ENCODE data around the gene MEGF11. TPM values are rescaled to one million over a fixed set of nuclear protein-coding genes. Genes with fewer than 3 reads are reported as not detected.

Gene MEGF11
- total RNA-seq, 5 donors from 2014 or later (not counting 1 experiment from before 2014, with no cell fraction given), result 0.20 TPM; not detected in 4

- peaks cover 5 to 10% (median 8%) of the 10 kb centered on the region in 3 donors for H3K4me1 Mint-ChIP-seq
- no peak for ATAC-seq (replicated peaks in 1 of 4)
- no peak overlapping the region for H3K4me3 Mint-ChIP-seq
- WGBS (ENCODE audit: insufficient coverage), result no CpG with 5 or more reads among the region's 3 CpGs
- H3K27ac Mint-ChIP-seq, result no peak overlapping the region
- Histone ChIP-seq H3K4me1 (ENCODE audit: control insufficient read depth in 1 of 2, extremely low read depth in 1 of 2, insufficient read depth in 2 of 2, low read length in 2 of 2) (no peaks in the 10 kb centered on the region), H3K36me3 (ENCODE audit: control insufficient read depth in 2 of 2, extremely low read depth in 1 of 2, insufficient read depth in 1 of 2, low read length in 1 of 2) (peaks cover 8 to 47% of the 10 kb centered on the region in 2 donors), H3K27me3 (replicated peaks in 1 of 2; ENCODE audit: control insufficient read depth in 2 of 2, extremely low read depth in 1 of 2, insufficient read depth in 2 of 2, low read length in 1 of 2) (no peaks in the 10 kb centered on the region), H3K27ac (ENCODE audit: low read length) (no peak overlapping the region), H3K9me3 (no peaks in the 10 kb centered on the region), H3K4me3 (ENCODE audit: control insufficient read depth in 1 of 2, extremely low read depth in 1 of 2, low read length in 1 of 2) (no peak overlapping the region)
- ChIA-PET CTCF (no interaction called here), POLR2A (no interaction called here)
- peaks cover 60% of the 10 kb centered on the region for H3K36me3 Mint-ChIP-seq
- H3K9me3 Mint-ChIP-seq, result no peaks in the 10 kb centered on the region
- no peak for DNase-seq
- no peaks in the 10 kb centered on the region for H3K27me3 Mint-ChIP-seq
These were observed 351.7 kb downstream of the MEGF11 start for GRCh38 chr15:65901836-65902235.

GRCh38 chr15:65901336-65901735 lies 352.2 kb downstream of the MEGF11 start:
- H3K4me3 Mint-ChIP-seq, result no peak overlapping the region
- H3K27ac Mint-ChIP-seq, result no peak overlapping the region
- ChIA-PET CTCF (no interaction called here), POLR2A (no interaction called here)
- H3K4me1 Mint-ChIP-seq, result peaks cover 5 to 10% (median 8%) of the 10 kb centered on the region in 3 donors
- Histone ChIP-seq H3K4me3 (ENCODE audit: control insufficient read depth in 1 of 2, extremely low read depth in 1 of 2, low read length in 1 of 2) (no peak overlapping the region), H3K36me3 (ENCODE audit: control insufficient read depth in 2 of 2, extremely low read depth in 1 of 2, insufficient read depth in 1 of 2, low read length in 1 of 2) (peaks cover 8 to 42% of the 10 kb centered on the region in 2 donors), H3K4me1 (ENCODE audit: control insufficient read depth in 1 of 2, extremely low read depth in 1 of 2, insufficient read depth in 2 of 2, low read length in 2 of 2) (no peaks in the 10 kb centered on the region), H3K9me3 (no peaks in the 10 kb centered on the region), H3K27ac (ENCODE audit: low read length) (no peak overlapping the region), H3K27me3 (replicated peaks in 1 of 2; ENCODE audit: control insufficient read depth in 2 of 2, extremely low read depth in 1 of 2, insufficient read depth in 2 of 2, low read length in 1 of 2) (no peaks in the 10 kb centered on the region)
- 100% methylated on average over 1 of the region's 2 CpGs for WGBS (ENCODE audit: insufficient coverage)
- ATAC-seq (replicated peaks in 1 of 4), result no peak
- H3K27me3 Mint-ChIP-seq, result no peaks in the 10 kb centered on the region
- no peak for DNase-seq
- no peaks in the 10 kb centered on the region for H3K9me3 Mint-ChIP-seq
- H3K36me3 Mint-ChIP-seq, result peaks cover 60% of the 10 kb centered on the region

- peaks cover 5 to 10% (median 8%) of the 10 kb centered on the region in 3 donors for H3K4me1 Mint-ChIP-seq
- no peak overlapping the region for H3K4me3 Mint-ChIP-seq
- POLR2A ChIA-PET, result no interaction called here
- no peak overlapping the region for H3K27ac ChIP-seq (ENCODE audit: low read length)
- no peaks in the 10 kb centered on the region for H3K9me3 Mint-ChIP-seq
- no peaks in the 10 kb centered on the region for H3K4me1 ChIP-seq (ENCODE audit: control insufficient read depth in 1 of 2, extremely low read depth in 1 of 2, insufficient read depth in 2 of 2, low read length in 2 of 2)
- no peaks in the 10 kb centered on the region for H3K9me3 ChIP-seq
- no peaks in the 10 kb centered on the region for H3K27me3 Mint-ChIP-seq
- WGBS (ENCODE audit: insufficient coverage), result no CpG with 5 or more reads among the region's 3 CpGs
- H3K36me3 Mint-ChIP-seq, result peaks cover 61% of the 10 kb centered on the region
- H3K27me3 ChIP-seq (replicated peaks in 1 of 2; ENCODE audit: control insufficient read depth in 2 of 2, extremely low read depth in 1 of 2, insufficient read depth in 2 of 2, low read length in 1 of 2), result no peaks in the 10 kb centered on the region
- DNase-seq (no peak), ATAC-seq (replicated peaks in 1 of 4) (no peak)
- peaks cover 8 to 39% of the 10 kb centered on the region in 2 donors for H3K36me3 ChIP-seq (ENCODE audit: control insufficient read depth in 2 of 2, extremely low read depth in 1 of 2, insufficient read depth in 1 of 2, low read length in 1 of 2)
- no peak overlapping the region for H3K4me3 ChIP-seq (ENCODE audit: control insufficient read depth in 1 of 2, extremely low read depth in 1 of 2, low read length in 1 of 2)
- CTCF ChIA-PET, result no interaction called here
- no peak overlapping the region for H3K27ac Mint-ChIP-seq
These were observed 353.1 kb downstream of the MEGF11 start for GRCh38 chr15:65900488-65900887.

GRCh38 chr15:65896236-65896635 lies 357.3 kb downstream of the MEGF11 start:
- Histone ChIP-seq H3K9me3 (no peaks in the 10 kb centered on the region), H3K4me1 (ENCODE audit: control insufficient read depth in 1 of 2, extremely low read depth in 1 of 2, insufficient read depth in 2 of 2, low read length in 2 of 2) (no peaks in the 10 kb centered on the region), H3K27me3 (replicated peaks in 1 of 2; ENCODE audit: control insufficient read depth in 2 of 2, extremely low read depth in 1 of 2, insufficient read depth in 2 of 2, low read length in 1 of 2) (no peaks in the 10 kb centered on the region), H3K27ac (ENCODE audit: low read length) (no peak overlapping the region), H3K36me3 (ENCODE audit: control insufficient read depth in 2 of 2, extremely low read depth in 1 of 2, insufficient read depth in 1 of 2, low read length in 1 of 2) (peaks cover 8 to 35% of the 10 kb centered on the region in 2 donors), H3K4me3 (ENCODE audit: control insufficient read depth in 1 of 2, extremely low read depth in 1 of 2, low read length in 1 of 2) (no peak overlapping the region)
- CTCF ChIA-PET, result no interaction called here
- 83% methylated on average over 1 of the region's 2 CpGs for WGBS (ENCODE audit: insufficient coverage)
- ATAC-seq (replicated peaks in 1 of 4) (no peak), DNase-seq (no peak)
- Mint-ChIP-seq H3K9me3 (no peaks in the 10 kb centered on the region), H3K36me3 (peaks cover 51% of the 10 kb centered on the region), H3K27ac (no peak overlapping the region), H3K4me1 (peaks cover 0 to 10% (median 6%) of the 10 kb centered on the region in 3 donors), H3K27me3 (no peaks in the 10 kb centered on the region), H3K4me3 (no peak overlapping the region)
- POLR2A ChIA-PET, result no interaction called here

- Mint-ChIP-seq H3K27me3 (no peaks in the 10 kb centered on the region), H3K36me3 (peaks cover 45% of the 10 kb centered on the region), H3K4me3 (no peak overlapping the region), H3K27ac (no peak overlapping the region), H3K9me3 (no peaks in the 10 kb centered on the region), H3K4me1 (peaks cover 15 to 35% (median 32%) of the 10 kb centered on the region in 3 donors)
- Histone ChIP-seq H3K9me3 (no peaks in the 10 kb centered on the region), H3K27ac (ENCODE audit: low read length) (no peak overlapping the region), H3K4me3 (ENCODE audit: control insufficient read depth in 1 of 2, extremely low read depth in 1 of 2, low read length in 1 of 2) (no peak overlapping the region), H3K27me3 (replicated peaks in 1 of 2; ENCODE audit: control insufficient read depth in 2 of 2, extremely low read depth in 1 of 2, insufficient read depth in 2 of 2, low read length in 1 of 2) (no peaks in the 10 kb centered on the region), H3K36me3 (ENCODE audit: control insufficient read depth in 2 of 2, extremely low read depth in 1 of 2, insufficient read depth in 1 of 2, low read length in 1 of 2) (peaks cover 0 to 23% of the 10 kb centered on the region in 2 donors), H3K4me1 (ENCODE audit: control insufficient read depth in 1 of 2, extremely low read depth in 1 of 2, insufficient read depth in 2 of 2, low read length in 2 of 2) (peaks cover 3 to 15% of the 10 kb centered on the region in 2 experiments)
- DNase-seq (no peak), ATAC-seq (replicated peaks in 1 of 4) (no peak)
- POLR2A ChIA-PET, result no interaction called here
- WGBS (ENCODE audit: insufficient coverage), result no CpG with 5 or more reads among the region's 5 CpGs
- CTCF ChIA-PET, result no interaction called here
These were observed 360.5 kb downstream of the MEGF11 start for GRCh38 chr15:65893060-65893459.

- Histone ChIP-seq H3K9me3 (no peaks in the 10 kb centered on the region), H3K4me1 (ENCODE audit: control insufficient read depth in 1 of 2, extremely low read depth in 1 of 2, insufficient read depth in 2 of 2, low read length in 2 of 2) (peaks cover 13 to 39% of the 10 kb centered on the region in 2 experiments), H3K36me3 (ENCODE audit: control insufficient read depth in 2 of 2, extremely low read depth in 1 of 2, insufficient read depth in 1 of 2, low read length in 1 of 2) (peaks cover 0 to 22% of the 10 kb centered on the region in 2 donors), H3K27me3 (replicated peaks in 1 of 2; ENCODE audit: control insufficient read depth in 2 of 2, extremely low read depth in 1 of 2, insufficient read depth in 2 of 2, low read length in 1 of 2) (no peaks in the 10 kb centered on the region), H3K4me3 (ENCODE audit: control insufficient read depth in 1 of 2, extremely low read depth in 1 of 2, low read length in 1 of 2) (no peak overlapping the region), H3K27ac (ENCODE audit: low read length) (peak overlapping the region; percentile 50)
- POLR2A ChIA-PET, result no interaction called here
- Mint-ChIP-seq H3K4me1 (peaks cover 52 to 71% (median 63%) of the 10 kb centered on the region in 3 donors), H3K9me3 (no peaks in the 10 kb centered on the region), H3K27ac (peak overlapping the region; percentile 88 to 93), H3K27me3 (no peaks in the 10 kb centered on the region), H3K36me3 (peaks cover 52% of the 10 kb centered on the region), H3K4me3 (no peak overlapping the region)
- ATAC-seq (replicated peaks in 1 of 4) (peak in 1 of 4 experiments; percentile 29), DNase-seq (peak in 1 of 35 experiments; percentile 41)
- no CpG with 5 or more reads among the region's 3 CpGs for WGBS (ENCODE audit: insufficient coverage)
- CTCF ChIA-PET, result interaction anchor here in 1 of 2 donors (0.7 kb wide), 1 partner anchor 370 kb away, joined by 3 read pairs; no protein-coding TSS in a partner anchor
These were observed 364.6 kb downstream of the MEGF11 start for GRCh38 chr15:65888981-65889380.

All from T-cell (primary cell).